ENCODE results near the gene CPLX4.

The CPLX4 gene

DNA sequence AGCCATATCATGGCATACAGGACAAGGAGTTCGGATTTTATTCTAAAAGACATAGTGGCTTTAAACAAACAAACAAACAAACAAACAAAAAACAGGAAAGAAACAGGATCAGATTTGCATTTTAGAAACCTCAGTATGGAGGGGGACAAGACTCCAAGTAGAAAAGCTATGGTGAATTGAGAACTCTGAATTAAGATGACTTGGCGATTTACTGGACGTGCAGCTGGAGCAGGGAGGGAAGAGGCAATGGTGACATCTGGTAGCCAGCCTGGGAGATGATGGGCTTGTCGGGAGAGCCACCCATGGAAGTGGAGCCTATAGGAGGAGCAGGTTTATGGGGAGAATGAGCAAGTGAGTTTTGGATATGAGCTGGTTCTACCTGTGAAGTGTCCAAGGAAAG, 13.2 kb downstream of the CPLX4 start:
- no peak for DNase-seq

DNA sequence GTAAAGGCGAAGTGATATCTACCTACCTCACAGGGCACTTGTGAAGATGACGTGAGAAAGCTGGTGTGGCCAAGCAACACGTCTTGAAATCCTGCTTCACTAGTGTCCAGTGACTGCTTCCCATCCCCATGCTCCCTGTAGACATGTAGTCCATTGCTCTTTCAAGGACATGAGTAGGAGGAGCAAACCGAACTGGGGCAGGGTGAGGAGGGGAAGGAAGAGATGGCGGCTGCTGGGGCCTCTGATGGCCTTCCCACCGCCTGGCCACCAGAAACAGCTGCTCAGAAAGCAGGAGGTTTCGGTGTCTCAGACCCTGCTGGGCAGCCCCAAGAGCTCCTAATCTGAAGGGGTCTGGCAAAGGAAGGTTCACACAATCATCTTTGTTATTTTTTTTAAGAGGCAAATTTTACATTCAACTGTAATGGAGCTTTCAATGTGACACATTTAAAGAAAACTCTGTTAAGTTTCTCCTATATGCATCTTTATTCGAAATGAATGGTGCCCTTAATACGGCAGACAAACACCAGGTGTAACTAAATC, 14.7 kb downstream of the CPLX4 start:
- DNase-seq, result no peak

DNA sequence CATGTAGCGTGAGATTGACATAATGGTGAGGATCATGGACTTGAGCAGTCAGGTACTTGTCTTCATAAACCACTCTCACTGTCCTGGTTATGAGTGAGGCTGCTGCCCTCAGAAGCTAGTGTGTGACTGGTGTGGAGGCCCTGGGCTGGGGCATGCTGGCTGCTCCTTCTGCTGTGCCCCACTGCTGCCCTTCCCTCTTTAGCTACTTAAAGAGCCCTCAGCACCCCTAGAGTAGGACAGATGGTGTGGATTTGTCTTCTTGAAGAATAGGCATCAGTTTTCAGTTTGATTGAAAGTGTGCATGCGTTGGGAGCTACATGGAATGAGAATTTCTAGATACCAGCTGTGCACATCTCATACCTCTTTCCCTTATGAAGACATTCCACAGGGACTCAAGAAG, 15.4 kb downstream of the CPLX4 start:
- DNase-seq, result no peak

DNA sequence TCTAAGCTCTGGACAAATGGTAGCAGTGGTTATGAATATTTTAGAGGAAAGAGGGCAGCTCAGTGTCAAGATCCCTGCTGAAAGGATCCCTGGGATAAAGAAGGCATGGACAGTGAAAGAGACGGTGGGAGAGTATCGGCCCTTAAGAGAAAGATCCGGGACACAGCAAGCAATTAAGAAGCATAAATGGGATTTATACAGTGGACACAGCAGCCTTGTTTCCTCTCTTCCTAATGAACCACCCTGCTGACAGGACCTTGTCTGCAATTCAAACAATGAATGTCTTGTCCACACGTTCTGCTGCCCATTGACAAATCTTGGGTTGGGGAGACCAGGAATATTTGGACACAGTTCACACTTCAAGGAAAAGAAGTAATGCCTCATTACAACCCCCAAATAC, 16.5 kb downstream of the CPLX4 start:
- no peak for DNase-seq

DNA sequence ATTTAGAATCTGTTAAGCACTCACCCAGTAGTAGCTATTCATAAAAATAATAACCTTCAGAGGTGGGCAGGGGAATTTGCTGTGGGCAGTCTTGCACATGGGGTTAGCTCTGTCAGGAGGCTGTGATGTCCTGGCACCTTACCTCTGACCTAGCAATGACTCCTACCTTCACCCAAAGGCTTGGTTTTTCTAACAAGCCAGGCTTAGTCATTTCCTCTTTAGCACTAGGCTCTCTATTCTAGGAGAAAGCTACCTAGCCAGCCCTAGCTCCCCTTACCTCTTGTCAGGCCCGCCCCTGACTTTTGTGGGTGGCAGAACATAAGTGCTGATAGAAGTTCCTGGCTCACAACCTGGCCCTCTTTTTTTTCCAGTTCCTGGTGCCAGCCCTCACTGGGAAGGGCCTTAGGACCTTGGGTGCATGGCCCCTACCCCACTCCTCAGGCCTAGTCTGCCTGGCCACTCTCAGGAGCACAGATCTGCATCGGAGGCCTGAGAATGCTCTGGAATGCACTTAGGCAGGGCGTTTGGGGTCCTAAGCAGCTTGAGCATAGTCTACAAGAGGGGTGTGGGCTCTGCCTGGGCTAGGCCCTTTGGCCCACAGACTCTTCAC, 17.7 kb downstream of the CPLX4 start:
- no peak for DNase-seq

DNA sequence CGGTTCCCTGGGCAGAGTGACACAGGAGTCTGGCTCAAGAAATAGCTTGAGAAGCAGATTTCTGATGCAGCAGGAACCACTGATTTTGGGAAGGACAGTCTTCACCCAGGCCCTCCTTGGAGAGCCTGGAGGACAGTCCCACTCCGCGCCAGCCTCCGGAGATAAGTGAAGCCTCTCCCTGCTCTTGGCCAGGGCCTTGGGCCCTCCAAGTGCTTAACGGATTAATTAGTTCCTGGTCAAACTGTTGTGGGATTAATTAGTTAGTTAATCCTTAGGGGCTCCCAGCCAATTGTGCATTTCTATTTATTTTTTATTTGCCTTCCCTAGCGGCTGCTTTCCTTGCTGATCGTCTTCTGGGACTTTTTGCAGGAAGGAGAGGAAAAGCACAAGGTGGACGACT, 19.6 kb downstream of the CPLX4 start:
- DNase-seq, result no peak

DNA sequence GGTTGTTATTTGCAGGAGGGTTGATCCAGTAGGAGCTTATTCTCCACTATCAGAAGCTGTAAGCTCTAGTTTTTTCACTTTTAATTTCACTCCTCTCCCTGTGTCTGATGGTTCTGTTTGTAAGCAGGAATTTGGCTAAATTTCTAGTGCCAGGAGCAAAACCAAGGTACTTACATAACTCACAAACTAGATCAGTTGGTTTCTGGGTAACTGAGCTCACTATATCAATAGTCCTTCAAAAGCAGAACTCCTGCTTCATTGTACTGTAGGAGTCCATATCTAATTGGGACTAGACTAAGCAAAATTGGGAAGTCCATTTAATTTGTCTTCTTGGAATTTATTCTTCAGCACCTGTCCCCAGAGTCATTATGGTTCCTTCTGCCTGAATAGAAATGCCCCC, 25.1 kb downstream of the CPLX4 start:
- DNase-seq, result no peak

DNA sequence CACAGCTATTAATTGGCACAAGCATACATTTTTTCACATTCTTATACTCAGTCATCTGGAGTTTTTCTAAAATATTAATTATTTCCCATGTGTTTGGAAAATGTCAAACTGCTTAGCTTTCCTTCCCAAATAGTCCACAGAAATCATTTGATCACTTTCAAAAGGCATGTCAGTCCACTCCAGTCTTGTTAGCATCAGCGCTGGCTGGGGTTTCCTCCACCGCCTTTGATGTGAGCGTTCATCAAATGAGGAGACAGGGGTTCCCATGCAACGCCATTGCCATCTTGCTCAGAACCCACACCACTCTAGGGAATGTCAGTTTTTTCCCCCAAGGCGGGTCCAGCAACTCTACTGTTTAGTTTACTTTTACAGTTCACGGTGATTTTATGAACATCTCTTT, 32.1 kb downstream of the CPLX4 start:
- no peak for DNase-seq

DNA sequence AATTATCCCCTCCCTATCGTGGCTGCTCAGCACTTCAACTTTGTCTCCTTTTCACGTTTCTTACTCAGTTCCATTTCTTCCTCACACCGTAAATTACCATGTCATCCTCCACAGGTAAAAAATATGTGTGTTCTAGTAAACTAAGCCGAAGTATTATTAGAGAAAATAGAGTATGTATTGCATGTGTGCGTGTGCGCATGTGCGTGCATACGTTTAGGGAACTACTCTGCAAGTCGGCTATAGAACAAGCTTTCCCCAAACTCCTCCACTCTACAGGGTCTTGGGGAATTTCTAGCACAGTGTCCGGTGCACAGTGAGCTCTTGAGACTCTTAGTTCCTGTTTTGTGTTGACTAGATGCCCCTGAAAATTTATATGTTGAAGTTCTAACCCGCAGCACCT, 36.1 kb downstream of the CPLX4 start:
- DNase-seq, result no peak

DNA sequence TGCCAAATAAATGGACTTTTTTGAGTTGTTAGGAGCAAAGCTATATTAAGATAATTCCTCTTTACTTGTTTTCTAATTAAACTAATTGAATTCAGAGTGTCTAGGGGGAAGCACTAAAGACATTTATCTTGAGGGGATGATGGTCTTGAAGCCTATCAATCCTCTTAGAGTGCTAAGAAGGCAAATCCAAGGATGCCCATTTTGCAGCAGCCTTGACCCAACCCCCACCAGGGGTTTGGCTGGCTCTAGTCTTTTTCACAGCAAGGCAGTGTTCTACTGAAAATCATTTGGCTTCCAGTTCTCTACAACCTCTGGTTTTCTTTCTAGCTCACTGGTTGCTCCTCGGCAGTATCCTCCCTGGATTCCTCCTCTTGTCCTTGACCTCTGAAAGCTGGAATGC, 38.7 kb downstream of the CPLX4 start:
- DNase-seq, result no peak

DNA sequence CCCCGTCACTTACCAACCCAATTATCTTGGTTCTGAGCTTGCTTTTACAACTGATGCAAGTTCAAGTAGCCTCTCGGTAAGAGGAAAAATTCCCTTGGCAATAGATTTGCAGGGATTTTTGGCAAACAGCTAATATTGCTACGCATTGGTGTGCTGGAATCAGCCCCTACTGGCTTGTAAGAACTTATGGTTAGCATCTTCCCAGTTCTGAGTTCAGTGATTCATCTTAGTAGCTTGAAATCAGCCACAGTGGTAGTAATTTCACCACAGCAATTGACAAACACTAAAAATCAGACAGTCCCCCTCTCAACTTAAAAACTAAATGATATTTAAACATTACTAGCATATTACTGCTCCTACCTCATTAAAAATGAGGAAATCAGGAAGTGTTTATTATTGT, 39.3 kb downstream of the CPLX4 start:
- no peak for DNase-seq

DNA sequence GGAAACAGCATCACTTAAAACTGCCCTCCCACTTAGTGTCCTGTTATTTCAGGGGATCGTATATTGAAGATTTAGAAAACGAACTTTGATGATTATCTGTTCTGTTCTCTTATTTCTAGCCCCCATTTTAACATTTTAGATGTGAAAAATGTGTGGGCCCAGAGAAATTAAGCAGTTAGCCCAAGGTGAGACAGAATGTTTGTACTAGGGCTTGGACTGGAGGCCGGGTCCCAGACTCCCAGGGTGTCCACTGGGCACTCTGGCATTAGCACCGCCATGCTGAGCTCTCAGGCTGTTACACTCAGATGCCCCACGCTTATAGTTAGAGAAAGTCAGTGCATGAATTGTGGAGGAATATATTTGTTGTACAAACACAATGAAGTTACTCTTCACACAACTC, 39.7 kb downstream of the CPLX4 start:
- no peak for DNase-seq

DNA sequence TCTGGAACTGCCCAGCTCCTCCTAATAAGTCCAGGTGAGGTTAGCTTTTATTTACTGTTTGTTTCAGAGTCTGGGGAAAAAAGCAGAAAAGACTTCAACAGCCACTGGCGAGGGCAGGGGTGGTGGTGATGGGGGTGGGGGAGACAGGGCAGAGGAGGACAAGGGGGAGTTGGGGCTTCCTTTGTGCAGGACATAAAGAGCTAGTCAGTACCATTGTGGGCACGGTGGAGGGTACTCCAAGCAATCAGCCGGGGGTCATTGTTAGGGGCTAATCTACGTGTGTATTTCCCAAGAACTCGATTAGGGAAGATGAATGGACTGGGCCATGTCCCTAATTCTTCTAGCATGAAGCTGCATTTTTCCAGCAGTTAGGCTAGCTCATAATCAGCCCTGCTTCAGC, 42.4 kb downstream of the CPLX4 start:
- no peak for DNase-seq

DNA sequence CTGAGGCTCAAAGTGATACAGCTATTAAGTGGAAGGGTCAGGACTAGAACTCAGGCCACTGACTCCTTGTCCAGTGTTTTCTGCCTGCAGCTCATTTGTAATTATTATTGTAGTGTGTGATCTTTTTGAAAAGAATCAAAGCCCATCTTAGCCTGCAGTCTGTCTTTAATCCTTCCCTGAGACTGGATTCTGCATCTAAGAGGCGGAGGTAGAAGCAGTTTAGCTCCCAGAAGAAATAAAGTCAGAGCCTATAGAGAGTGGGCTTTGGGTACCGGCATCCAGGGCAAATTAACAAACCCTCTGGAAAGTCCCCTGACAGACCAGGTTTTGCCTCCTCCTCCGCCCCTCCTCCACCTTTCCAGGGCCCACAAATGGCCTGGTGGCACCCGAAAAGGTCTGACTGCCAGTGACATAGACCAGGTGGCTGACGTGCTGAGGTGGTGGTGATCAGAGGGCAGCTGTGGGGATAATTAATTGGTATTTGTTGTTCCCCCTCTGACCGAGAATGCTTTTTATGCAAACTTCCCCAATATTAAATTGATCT, 43.0 kb downstream of the CPLX4 start:
- DNase-seq, result no peak

DNA sequence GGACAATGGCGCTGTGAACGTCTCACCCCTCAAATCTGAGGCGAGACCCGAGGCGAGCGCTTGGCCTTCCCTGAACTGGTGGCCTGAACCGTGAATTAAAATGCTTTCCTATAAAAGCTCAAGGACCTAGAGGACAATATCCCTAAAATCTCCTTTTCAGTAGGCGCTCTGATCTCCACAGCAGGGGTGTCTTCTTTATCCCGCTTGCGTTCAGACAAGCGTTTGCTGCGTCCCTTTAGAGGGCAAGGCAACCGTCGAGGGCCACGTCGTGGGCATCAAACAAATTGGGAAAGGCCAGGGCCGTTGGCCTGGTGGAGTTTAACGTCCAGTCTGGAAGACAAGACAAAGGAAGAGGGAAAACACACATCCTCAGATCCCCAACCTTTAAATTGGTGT, 43.9 kb downstream of the CPLX4 start:
- no peak for DNase-seq

DNA sequence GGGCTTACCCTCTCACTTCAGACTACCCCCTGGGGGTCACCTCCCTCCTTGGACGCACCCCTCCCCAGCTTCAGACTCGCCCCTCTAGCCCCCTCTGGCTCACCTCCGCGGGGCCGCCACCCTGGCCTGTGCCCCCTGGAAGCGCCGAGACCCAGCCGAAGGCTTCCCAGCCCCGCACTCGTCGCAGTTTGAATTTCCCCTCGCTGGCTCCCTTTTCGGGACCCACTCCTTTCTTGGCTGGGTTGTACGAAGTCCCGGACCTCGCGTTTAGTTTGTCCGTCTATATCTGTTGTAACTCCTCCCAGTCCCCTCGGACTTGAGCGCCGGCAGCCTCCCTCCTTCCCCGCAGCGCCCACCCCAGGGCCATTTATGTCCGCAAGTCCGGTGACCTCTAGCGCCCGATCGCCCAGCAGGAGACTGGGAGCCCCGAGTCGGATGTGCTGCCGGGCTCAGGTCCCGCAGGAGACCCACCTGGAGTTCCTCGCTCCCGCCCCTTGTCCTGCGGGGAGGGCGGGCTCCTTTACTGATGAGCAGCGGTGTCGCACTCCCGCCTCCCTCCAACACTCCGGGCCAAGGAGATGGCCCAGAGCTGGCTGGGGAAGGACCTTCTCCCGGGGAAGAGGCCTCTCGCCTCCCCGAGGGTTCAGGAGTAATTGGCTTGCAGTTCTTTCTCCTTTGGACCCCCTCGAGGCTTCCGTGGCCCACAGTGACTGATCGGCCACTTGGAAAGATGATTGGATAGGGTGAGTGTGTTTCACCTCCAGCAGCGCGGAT, 44.5 kb downstream of the CPLX4 start:
- no peak for DNase-seq

DNA sequence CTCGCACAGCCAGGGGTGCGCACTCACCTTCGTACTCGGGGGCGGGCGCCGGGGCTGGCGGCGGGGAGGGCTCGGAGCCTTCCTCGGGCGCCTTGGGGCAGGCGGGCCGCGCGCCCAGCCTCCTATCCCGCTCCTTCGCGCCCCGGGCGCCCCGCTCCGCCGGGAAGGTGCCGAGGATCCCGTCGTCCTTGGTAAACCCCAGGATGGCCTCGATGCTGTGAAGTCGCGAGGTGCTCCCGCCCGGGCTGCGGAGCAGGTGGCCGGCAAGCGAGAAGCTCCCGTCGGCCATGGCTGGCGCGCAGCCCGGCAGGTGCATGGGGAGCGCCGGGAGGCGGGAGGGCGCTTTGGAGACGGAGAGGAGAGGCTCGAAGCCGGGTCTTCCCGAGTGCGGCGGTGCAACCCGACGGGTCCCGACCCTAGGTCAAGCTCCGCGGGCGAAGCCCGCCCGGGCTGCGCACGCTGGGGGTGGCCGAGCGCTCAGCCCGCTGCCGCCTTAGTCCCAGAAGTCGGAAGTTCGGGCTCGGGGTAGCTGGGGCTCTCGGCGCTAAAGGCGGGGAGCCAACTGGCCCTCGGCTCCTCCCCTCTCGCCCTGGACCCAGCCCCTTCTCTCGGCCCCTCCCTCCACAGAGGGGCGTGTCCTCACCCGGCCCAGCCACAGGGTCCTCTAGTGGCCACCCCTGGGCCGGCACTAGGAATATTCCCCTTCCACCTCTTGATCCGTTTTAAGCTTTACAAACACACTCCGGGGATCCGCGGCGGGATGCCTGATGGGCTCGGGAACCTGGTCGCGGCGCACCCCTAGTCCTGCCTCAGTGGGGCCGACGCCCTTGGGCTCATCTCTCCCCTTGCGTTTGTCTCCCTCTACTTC, 45.3 kb downstream of the CPLX4 start, which contains the start of gene RAX:
Gene RAX (minus strand): TSS at position 564 of the 868 bp plus-strand sequence. CDS start 248 bp downstream, at position 316.
- DNase-seq, result peak; percentile 55 to 69

DNA sequence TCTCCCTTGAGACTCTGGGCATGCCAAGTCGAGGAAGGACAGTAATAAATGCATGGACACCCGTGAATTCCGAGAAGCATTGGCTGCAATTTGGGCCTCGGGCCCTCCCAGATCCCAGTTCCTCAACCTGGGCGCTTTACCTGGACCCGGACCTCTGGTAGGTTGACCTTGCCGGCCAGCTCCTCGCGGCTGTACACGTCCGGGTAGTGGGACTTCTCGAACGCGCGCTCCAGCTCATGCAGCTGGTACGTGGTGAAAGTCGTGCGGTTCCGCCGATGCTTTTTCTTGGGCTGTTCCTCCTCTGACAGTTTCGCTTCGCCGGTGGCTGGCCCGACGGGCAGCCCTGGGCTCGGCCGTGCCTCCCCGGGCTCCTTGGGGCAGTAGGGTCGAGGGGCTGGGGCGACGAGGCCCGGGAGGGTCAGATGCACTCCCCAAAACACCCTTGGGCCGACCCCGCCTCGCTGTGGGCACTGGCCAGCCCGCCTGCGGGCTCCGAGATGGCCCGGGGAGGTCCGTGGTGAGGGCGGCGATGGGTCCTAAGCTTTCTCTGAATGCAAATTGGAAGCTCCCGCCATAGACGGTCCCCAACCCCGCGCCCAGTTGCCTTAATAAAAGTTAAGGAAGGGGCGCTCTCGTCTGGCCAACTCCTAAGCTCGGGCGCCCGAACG, 46.1 kb downstream of the CPLX4 start:
- peak in 1 of 2 experiments; percentile 26 for DNase-seq

DNA sequence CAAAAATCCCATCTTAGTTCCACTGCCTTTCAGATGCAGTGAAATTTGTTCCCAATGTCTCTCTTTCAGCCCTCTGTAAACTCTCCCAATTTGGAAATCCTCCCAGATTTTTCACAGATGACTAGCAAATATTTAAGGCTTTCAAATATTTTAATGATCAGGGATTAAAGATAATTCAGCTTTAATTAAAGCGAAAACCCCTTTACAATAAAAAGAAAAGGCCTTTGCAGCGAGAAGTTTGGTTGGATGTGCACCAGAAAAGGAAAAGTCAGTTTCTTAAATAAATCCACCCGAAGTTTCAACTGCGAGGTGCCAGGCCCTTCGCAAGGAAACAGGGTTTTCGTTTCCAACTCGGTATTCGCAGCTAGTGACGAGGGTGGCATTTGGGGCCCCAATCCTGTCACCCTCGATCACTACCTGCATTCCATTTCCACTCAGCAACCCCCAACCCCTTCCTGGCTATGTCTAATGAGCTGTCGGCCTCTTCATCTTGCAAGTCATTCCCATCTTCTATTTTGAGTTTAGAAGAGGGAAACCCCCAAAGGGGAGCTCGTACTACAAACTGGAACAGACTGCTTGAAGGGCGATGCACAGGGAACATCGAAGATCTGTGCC, 46.7 kb downstream of the CPLX4 start:
- DNase-seq, result no peak

DNA sequence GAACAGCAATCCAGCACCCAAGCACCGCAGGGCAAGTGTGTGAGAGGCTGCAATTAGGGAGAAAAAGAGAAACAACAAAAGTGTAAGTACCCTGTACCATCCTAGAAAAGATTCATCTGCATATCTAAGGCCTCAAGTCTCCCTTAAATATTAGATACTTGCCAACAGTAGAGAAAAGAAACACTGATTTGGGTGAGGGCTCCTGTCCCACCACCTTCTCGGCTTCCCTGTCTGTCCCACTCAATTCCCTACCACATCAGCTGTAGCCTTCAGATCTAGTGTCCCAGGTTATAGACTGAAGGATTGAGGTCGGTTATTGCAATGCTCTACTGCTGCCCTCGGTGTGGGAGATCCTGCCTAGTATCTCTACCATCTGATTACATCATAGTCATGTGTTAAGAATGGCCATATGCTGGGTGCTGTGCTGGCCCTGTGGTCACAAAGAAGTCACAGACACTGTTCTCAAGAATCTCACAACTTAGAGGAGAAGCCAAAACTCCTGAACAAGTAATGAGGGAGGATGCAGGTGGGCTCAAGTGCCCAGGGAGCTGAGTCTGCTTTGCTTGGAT, 47.7 kb downstream of the CPLX4 start:
- DNase-seq, result no peak

DNA sequence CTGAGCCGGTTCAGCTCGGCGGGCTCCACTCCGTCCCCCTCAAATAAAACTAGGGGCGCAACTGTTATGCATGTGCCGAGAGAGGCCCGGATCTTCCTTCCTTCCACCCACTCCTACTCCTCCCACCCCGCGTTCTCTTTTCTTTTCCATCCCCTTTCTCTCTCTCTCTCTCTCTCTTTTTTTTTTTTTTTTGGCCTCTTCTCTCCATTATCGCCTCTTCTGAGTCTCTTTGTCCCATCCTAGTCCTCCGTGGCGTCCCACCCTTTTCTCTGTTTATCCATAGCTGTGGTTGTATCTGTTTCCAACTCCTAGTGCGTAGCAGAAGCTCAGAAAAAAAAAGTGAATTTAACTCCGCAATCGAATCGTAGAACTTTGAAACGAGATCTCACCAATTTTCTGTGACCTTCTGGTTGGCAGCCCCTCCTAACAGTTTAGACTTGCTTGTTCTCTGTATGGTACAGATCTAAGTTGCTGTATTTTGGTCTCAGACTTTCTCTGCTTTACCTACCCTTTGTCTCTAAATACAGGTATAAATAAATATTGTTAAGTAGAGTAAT, 48.8 kb downstream of the CPLX4 start:
- DNase-seq, result no peak
